HG03060 (cell line): ENCODE data around the gene CNOT8.
"Not testable (repeated sequence)": the region's sequence is repeated elsewhere in the genome, so short reads cannot be mapped to it uniquely, and the experiment has no call there.

Experiments
- ATAC-seq: cut with Tn5 transposase; IDR thresholded peaks from one replicate; pipeline ENCODE4 v1.9.1; 2021; ENCODE audit warnings: low read depth, moderate number of reproducible peaks; ENCODE audit not compliant: unreplicated experiment

CNOT8 gene

GRCh38 chr5:154858297-154858971, at the start of gene CNOT8:
TSS of gene CNOT8 (plus strand) at chr5:154858627. CDS start at chr5:154863279, 4,652 bp downstream.
- peak; percentile 39 for ATAC-seq

- no peak for ATAC-seq
Measured at GRCh38 chr5:154811239-154811638, 47.2 kb upstream of the CNOT8 start.

GRCh38 chr5:154811653-154812465, 46.6 kb upstream of the CNOT8 start:
- ATAC-seq = peak; percentile 75

- no peak for ATAC-seq
Measured at GRCh38 chr5:154813158-154813557, 45.3 kb upstream of the CNOT8 start.

GRCh38 chr5:154813736-154814135, 44.7 kb upstream of the CNOT8 start:
- ATAC-seq = no peak

- no peak for ATAC-seq
Measured at GRCh38 chr5:154815025-154815424, 43.4 kb upstream of the CNOT8 start.

GRCh38 chr5:154815684-154816247, 42.7 kb upstream of the CNOT8 start:
- ATAC-seq = no peak

GRCh38 chr5:154816891-154817492, 41.4 kb upstream of the CNOT8 start:
- no peak for ATAC-seq

- ATAC-seq = no peak
Measured at GRCh38 chr5:154817815-154818214, 40.6 kb upstream of the CNOT8 start.

- no peak for ATAC-seq
Measured at GRCh38 chr5:154818471-154819116, 39.8 kb upstream of the CNOT8 start.

- no peak for ATAC-seq
Measured at GRCh38 chr5:154819546-154819945, 38.9 kb upstream of the CNOT8 start.

- no peak for ATAC-seq
Measured at GRCh38 chr5:154820383-154820782, 38.0 kb upstream of the CNOT8 start.

GRCh38 chr5:154822896-154823295, 35.5 kb upstream of the CNOT8 start:
- not testable (repeated sequence) for ATAC-seq

- no peak for ATAC-seq
Measured at GRCh38 chr5:154823605-154824004, 34.8 kb upstream of the CNOT8 start.

- ATAC-seq = no peak
Measured at GRCh38 chr5:154824070-154824469, 34.4 kb upstream of the CNOT8 start.

GRCh38 chr5:154829181-154829588, 29.2 kb upstream of the CNOT8 start:
- no peak for ATAC-seq

- no peak for ATAC-seq
Measured at GRCh38 chr5:154829589-154830218, 28.7 kb upstream of the CNOT8 start.

- no peak for ATAC-seq
Measured at GRCh38 chr5:154830219-154830595, 28.2 kb upstream of the CNOT8 start.

- ATAC-seq = no peak
Measured at GRCh38 chr5:154830596-154830995, 27.8 kb upstream of the CNOT8 start.

GRCh38 chr5:154831451-154831850, 27.0 kb upstream of the CNOT8 start:
- no peak for ATAC-seq
